ENCODE data around the gene PIK3CD. TPM values are rescaled to one million over a fixed set of nuclear protein-coding genes. Genes with fewer than 3 reads are reported as not detected.
"Not testable (repeated sequence)": the region's sequence is repeated elsewhere in the genome, so short reads cannot be mapped to it uniquely, and the experiment has no call there.

The PIK3CD gene
- total and polyA plus RNA-seq, 8 donors: 5.1 to 44.2 (median 6.1) TPM

DNA sequence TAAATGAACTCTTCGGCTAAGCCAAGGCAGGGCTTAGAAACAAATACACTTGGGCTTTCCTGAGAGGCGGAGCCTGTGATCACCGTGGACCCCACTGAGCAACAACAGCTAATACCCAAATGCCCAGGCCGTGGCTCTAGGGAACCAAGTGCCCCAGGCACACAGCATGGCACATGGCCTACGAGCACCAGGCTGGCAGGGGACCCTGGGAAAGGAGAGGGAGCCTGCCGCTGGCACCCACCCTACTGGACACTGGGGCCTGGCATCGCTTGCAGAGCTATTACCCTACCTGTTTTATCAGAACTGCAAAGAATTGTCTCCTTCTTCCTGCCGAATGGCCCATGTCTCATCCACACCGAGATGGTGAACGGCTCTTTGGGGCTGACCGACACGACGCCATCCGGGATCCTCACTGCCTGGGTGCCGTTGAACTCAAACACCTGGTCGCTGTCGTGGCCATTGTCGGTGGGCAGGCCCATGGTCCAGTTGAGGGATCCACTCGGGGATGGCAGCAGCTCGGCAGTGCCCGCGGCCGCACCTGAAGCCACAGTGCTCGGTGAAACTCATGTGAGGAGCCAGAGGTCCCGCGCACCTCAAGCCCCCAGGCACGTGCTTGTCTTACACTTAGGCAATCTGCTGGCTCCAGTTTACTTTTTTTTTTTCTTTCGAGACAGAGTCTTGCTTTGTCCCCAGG is 92.7 kb downstream of the PIK3CD start:
- Histone ChIP-seq H3K27ac (no peak overlapping the region), H3K36me3 (peaks cover 0 to 74% of the 10 kb centered on the region in 2 donors), H3K27me3 (no peaks in the 10 kb centered on the region), H3K4me3 (no peak overlapping the region), H3K4me1 (no peaks in the 10 kb centered on the region), H3K9me3 (no peaks in the 10 kb centered on the region)
- ATAC-seq: no peak
- TF ChIP-seq, protein P1, sequence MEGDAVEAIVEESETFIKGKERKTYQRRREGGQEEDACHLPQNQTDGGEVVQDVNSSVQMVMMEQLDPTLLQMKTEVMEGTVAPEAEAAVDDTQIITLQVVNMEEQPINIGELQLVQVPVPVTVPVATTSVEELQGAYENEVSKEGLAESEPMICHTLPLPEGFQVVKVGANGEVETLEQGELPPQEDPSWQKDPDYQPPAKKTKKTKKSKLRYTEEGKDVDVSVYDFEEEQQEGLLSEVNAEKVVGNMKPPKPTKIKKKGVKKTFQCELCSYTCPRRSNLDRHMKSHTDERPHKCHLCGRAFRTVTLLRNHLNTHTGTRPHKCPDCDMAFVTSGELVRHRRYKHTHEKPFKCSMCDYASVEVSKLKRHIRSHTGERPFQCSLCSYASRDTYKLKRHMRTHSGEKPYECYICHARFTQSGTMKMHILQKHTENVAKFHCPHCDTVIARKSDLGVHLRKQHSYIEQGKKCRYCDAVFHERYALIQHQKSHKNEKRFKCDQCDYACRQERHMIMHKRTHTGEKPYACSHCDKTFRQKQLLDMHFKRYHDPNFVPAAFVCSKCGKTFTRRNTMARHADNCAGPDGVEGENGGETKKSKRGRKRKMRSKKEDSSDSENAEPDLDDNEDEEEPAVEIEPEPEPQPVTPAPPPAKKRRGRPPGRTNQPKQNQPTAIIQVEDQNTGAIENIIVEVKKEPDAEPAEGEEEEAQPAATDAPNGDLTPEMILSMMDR (IDR thresholded peaks at IDR 0.05): no peak
- DNase-seq: peak in 1 of 4 donors; percentile 76
- intact Hi-C loops (cut with DNase I): no loop called here

DNA sequence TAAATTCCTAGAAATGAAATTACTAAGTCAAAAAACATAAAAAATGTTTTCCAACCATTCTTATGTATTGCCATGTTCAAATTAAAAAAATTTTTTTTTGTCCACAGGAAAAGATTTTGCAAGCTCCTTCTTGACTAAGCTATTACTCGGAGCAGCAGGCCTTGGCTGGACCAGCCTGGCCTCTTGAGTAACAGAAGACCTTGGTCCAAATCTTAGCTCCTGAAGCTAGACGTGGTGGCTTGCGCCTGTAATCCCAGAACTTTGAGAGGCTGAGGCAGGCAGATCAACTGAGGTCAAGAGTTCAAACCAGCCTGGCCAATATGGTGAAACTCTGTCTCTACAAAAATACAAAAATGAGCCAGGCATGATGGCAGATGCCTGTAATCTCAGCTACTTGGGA is 94.7 kb downstream of the PIK3CD start:
- H3K36me3 ChIP-seq: peaks cover 0 to 74% of the 10 kb centered on the region in 2 donors
- H3K4me1 ChIP-seq: no peaks in the 10 kb centered on the region
- H3K27me3 ChIP-seq: no peaks in the 10 kb centered on the region
- DNase-seq (peak in 1 of 4 donors; percentile 13), ATAC-seq (no peak)
- no peak overlapping the region for H3K27ac ChIP-seq
- intact Hi-C loops (cut with DNase I): no loop called here
- H3K4me3 ChIP-seq: no peak overlapping the region
- TF ChIP-seq, protein P1 (IDR thresholded peaks at IDR 0.05): no peak
- H3K9me3 ChIP-seq: no peaks in the 10 kb centered on the region

GRCh38 chr1:9746651-9747050 is 95.1 kb downstream of the PIK3CD start:
- DNase-seq (peak in 1 of 4 donors; percentile 12), ATAC-seq (peak; percentile 74)
- H3K27me3 ChIP-seq: no peaks in the 10 kb centered on the region
- peaks cover 0 to 74% of the 10 kb centered on the region in 2 donors for H3K36me3 ChIP-seq
- H3K4me3 ChIP-seq: no peak overlapping the region
- H3K27ac ChIP-seq: no peak overlapping the region
- no peaks in the 10 kb centered on the region for H3K4me1 ChIP-seq
- TF ChIP-seq, protein P1 (IDR thresholded peaks at IDR 0.05): no peak
- intact Hi-C loops (cut with DNase I): no loop called here
- no peaks in the 10 kb centered on the region for H3K9me3 ChIP-seq

DNA sequence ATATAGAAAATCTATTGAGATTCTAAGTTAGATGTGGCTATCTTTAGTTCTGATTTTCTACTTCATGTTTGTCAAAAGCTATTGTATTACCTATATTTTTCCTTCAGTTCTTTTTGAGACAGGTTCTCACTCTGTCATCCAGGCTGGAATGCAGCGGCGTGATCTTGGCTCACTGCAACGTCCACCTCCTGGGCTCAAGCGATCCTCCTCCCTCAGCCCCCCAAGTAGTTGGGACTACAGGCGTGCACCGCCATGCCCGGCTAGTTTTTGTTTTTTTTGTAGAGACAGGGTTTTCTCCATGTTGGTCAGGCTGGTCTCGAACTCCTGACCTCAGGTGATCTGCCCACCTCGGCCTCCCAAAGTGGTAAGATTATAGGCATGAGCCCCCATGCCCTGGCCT is 96.9 kb downstream of the PIK3CD start:
- H3K27me3 ChIP-seq; H3K4me1 ChIP-seq; ATAC-seq; intact Hi-C loops (cut with DNase I); H3K9me3 ChIP-seq; H3K4me3 ChIP-seq; H3K27ac ChIP-seq: not testable (repeated sequence)
- DNase-seq: peak in 1 of 4 donors; percentile 27
- peaks cover 0 to 69% of the 10 kb centered on the region in 2 donors for H3K36me3 ChIP-seq

DNA sequence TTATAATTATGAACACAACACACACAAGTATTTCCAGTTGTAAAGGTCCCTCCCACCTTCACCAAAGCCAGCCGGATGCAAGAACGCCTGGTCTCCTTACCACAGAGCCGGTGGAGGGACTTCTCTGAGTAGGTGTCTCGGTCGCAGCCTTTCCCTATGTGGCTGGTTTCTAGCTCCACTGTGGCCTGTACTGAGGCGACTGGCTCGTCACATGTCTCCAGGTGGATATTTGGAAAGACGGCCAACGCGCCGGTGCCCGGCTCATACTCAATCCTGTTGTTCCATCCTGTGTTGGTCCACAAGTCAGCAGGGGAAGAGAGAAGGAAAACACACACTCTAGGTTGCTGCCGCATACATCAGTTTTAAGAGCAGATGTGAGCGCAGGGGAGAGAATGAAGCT is 97.8 kb downstream of the PIK3CD start:
- ATAC-seq (no peak), DNase-seq (no peak)
- Histone ChIP-seq H3K27me3 (no peaks in the 10 kb centered on the region), H3K4me1 (no peaks in the 10 kb centered on the region), H3K9me3 (no peaks in the 10 kb centered on the region), H3K36me3 (peaks cover 0 to 69% of the 10 kb centered on the region in 2 donors), H3K27ac (no peak overlapping the region), H3K4me3 (no peak overlapping the region)
- intact Hi-C loops (cut with DNase I): no loop called here
- TF ChIP-seq, protein P1 (IDR thresholded peaks at IDR 0.05): no peak

GRCh38 chr1:9751971-9752370 is 100.4 kb downstream of the PIK3CD start:
- H3K4me1 ChIP-seq: no peaks in the 10 kb centered on the region
- no peak for ATAC-seq
- H3K36me3 ChIP-seq: peaks cover 0 to 59% of the 10 kb centered on the region in 2 donors
- intact Hi-C loops (cut with DNase I): no loop called here
- H3K27ac ChIP-seq: no peak overlapping the region
- no peaks in the 10 kb centered on the region for H3K9me3 ChIP-seq
- H3K27me3 ChIP-seq: no peaks in the 10 kb centered on the region
- no peak for DNase-seq
- TF ChIP-seq, protein P1 (IDR thresholded peaks at IDR 0.05): no peak
- H3K4me3 ChIP-seq: no peak overlapping the region

Measured in left lung (tissue), 10 donors.